HG02884 (cell line): ENCODE data around the gene RND2.
A peak's percentile ranks its signal among the peaks of the same experiment; 100 is the strongest.

Experiments
- ATAC-seq: cut with Tn5 transposase; IDR thresholded peaks from one replicate; pipeline ENCODE4 v1.9.1; 2021; ENCODE audit warnings: mild to moderate bottlenecking, moderate library complexity; ENCODE audit not compliant: unreplicated experiment

Gene RND2

GRCh38 chr17:43006639-43007551 lies 18.1 kb upstream of the RND2 start, which contains the start of gene IFI35:
Gene IFI35, plus strand, starts transcription at chr17:43006784. Its CDS starts 164 bp downstream, at chr17:43006948.
- peak; percentile 84 for ATAC-seq

GRCh38 chr17:43010667-43011308 lies 14.2 kb upstream of the RND2 start:
- ATAC-seq = no peak

- ATAC-seq = no peak
These were observed 13.1 kb upstream of the RND2 start for GRCh38 chr17:43011728-43012472.

GRCh38 chr17:43013296-43013695 lies 11.7 kb upstream of the RND2 start:
- no peak for ATAC-seq

GRCh38 chr17:43014020-43014648 lies 10.9 kb upstream of the RND2 start:
- no peak for ATAC-seq

GRCh38 chr17:43014649-43015542 lies 10.1 kb upstream of the RND2 start:
- ATAC-seq = no peak

GRCh38 chr17:43015579-43015978 lies 9.5 kb upstream of the RND2 start:
- no peak for ATAC-seq

GRCh38 chr17:43016216-43016615 lies 8.8 kb upstream of the RND2 start:
- no peak for ATAC-seq

GRCh38 chr17:43018008-43018853 lies 6.8 kb upstream of the RND2 start:
- ATAC-seq = no peak

- no peak for ATAC-seq
These were observed 6.1 kb upstream of the RND2 start for GRCh38 chr17:43018932-43019331.

GRCh38 chr17:43019418-43019817 lies 5.6 kb upstream of the RND2 start:
- no peak for ATAC-seq

GRCh38 chr17:43020030-43020621 lies 4.9 kb upstream of the RND2 start:
- ATAC-seq = no peak

GRCh38 chr17:43020789-43021740 lies 4.0 kb upstream of the RND2 start:
- ATAC-seq = no peak

GRCh38 chr17:43021741-43022512 lies 3.1 kb upstream of the RND2 start, which contains the start of gene VAT1:
Gene VAT1, minus strand, starts transcription at chr17:43022385. Its CDS starts 63 bp downstream, at chr17:43022322.
- no peak for ATAC-seq

GRCh38 chr17:43025290-43025657 lies 243 bp downstream of the RND2 start:
- no peak for ATAC-seq

GRCh38 chr17:43025766-43026537 lies 921 bp downstream of the RND2 start:
- no peak for ATAC-seq
